Fibroblast of lung (primary cell): ENCODE data around the gene FUOM. TPM values are rescaled to one million over a fixed set of nuclear protein-coding genes. Genes with fewer than 3 reads are reported as not detected.
"Not testable (repeated sequence)": the region's sequence is repeated elsewhere in the genome, so short reads cannot be mapped to it uniquely, and the experiment has no call there.

Experiments
- DNase-seq, 2 donors: peaks; one replicate each; pipeline versions ENCODE4 v3.0.0 to v3.0.0-alpha.2; 2010; ENCODE audit warnings: low read depth in 2 of 2
- H2AFZ ChIP-seq: 2 replicates; pipeline ENCODE4 v1.5.1; 2012; ENCODE audit warnings: low read length, control low read depth, inconsistent platforms
- H3K27ac ChIP-seq: 2 replicates; pipeline ENCODE4 v1.5.1; 2011; ENCODE audit warnings: low read length, control low read depth; ENCODE audit not compliant: insufficient read depth
- H3K27me3 ChIP-seq: 2 replicates; pipeline ENCODE4 v1.5.1; 2011; ENCODE audit warnings: mild to moderate bottlenecking, low read length; ENCODE audit not compliant: control insufficient read depth, insufficient read depth
- H3K36me3 ChIP-seq: 2 replicates; pipeline ENCODE4 v1.5.1; 2011; ENCODE audit warnings: low read length; ENCODE audit not compliant: control insufficient read depth, insufficient read depth
- H3K4me1 ChIP-seq: 2 replicates; pipeline ENCODE4 v1.5.1; 2011; ENCODE audit warnings: low read length; ENCODE audit not compliant: control insufficient read depth, insufficient read depth; ENCODE audit errors: extremely low read depth
- H3K4me2 ChIP-seq: 2 replicates; pipeline ENCODE4 v1.5.1; 2011; ENCODE audit warnings: low read length, control low read depth; ENCODE audit not compliant: insufficient read depth; ENCODE audit errors: extremely low read depth
- H3K4me3 ChIP-seq, 4 experiments: fragments of 200-600 bp in 1 of 4; sonication (generic) in 1 of 4; replicated peaks in 1 of 4; 2 replicates each; pipeline ENCODE4 v1.5.1; 2011 to 2016; ENCODE audit warnings: low read length in 4 of 4, low read depth in 3 of 4, mild to moderate bottlenecking in 3 of 4, control low read depth in 2 of 4, inconsistent platforms in 1 of 4, mixed read lengths in 1 of 4; ENCODE audit not compliant: insufficient read depth in 1 of 4; ENCODE audit errors: control extremely low read depth in 1 of 4
- H3K79me2 ChIP-seq: 2 replicates; pipeline ENCODE4 v1.5.1; 2012; ENCODE audit warnings: mild to moderate bottlenecking, low read length, inconsistent platforms; ENCODE audit not compliant: control insufficient read depth, insufficient read depth
- H3K9ac ChIP-seq: 2 replicates; pipeline ENCODE4 v1.5.1; 2011; ENCODE audit warnings: mild to moderate bottlenecking, low read length, control low read depth; ENCODE audit not compliant: insufficient read depth
- H3K9me3 ChIP-seq: 2 replicates; pipeline ENCODE4 v1.5.1; 2012; ENCODE audit warnings: low read depth, low read length; ENCODE audit not compliant: control insufficient read depth, insufficient read depth
- H4K20me1 ChIP-seq: 2 replicates; pipeline ENCODE4 v1.5.1; 2011; ENCODE audit warnings: low read length; ENCODE audit not compliant: control insufficient read depth, insufficient read depth; ENCODE audit errors: extremely low read depth
- EZH2 ChIP-seq: IDR thresholded peaks from 2 replicates; pipeline ENCODE4 v1.5.1; 2012; ENCODE audit warnings: low read length, control low read depth, mild to moderate bottlenecking; ENCODE audit errors: missing control alignments
- polyA plus RNA-seq, 2 donors: library from polyadenylated mRNA; depleted of rRNA in 1 of 2; stranded (reverse) in 1 of 2; unstranded in 1 of 2; fragments of >200 nt; gene quantifications; 2 replicates each; pipeline ENCODE4 v1.2.1, GENCODE V29; 2011 to 2012; ENCODE audit warnings: missing spikeins in 1 of 2
- total RNA-seq: library from RNA; depleted of rRNA; stranded (reverse); fragments of >200 nt; gene quantifications from 2 replicates; pipeline ENCODE4 v1.2.1, GENCODE V29; 2014
- TF ChIP-seq, protein P1 (sequence below), 2 donors: IDR thresholded peaks in 1 of 2; conservative IDR thresholded peaks in 1 of 2; 1 replicate in 1 of 2; 2 replicates in 1 of 2; pipeline ENCODE4 v1.5.1; 2011 to 2012; ENCODE audit warnings: low read length in 2 of 2, control low read depth in 1 of 2, inconsistent platforms in 1 of 2, low read depth in 1 of 2, mild to moderate bottlenecking in 1 of 2

FUOM gene
- total and polyA plus RNA-seq, 2 donors (not counting 1 experiment from before 2014, with no cell fraction given), result 14.2 to 15.0 TPM

DNA sequence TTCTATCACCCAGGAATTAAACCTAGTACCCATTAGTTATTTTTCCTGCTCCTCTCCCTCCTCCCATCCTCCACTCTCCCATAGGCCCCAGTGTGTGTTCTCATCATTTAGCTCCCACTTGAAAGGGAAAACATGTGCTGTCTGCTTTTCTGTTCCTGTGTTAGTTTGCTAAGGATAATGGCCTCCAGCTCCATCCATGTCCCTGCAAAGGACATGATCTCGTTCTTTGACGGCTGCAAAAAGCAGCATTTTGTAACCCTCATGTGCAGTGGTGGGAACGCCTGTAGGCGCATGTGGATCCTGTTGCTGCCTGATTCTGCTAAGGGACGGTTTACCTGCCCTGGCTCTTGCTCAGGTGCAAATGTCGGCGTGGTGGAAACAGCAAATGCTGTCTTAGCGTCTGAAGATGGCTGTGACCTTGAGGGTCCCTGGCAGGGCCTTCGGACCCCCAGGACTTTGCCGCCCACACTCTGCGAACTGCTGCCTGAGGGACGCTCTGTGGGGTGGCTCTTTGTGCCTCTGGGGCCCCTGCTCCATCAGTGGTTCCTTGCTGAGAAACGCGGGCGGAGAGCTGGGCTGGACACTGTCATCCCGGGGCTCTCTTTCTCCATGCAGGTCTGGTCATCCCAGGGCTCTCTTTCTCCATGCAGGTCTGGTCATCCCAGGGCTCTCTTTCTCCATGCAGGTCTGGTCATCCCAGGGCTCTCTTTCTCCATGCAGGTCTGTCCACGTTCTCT, 30.6 kb upstream of the FUOM start:
- no peaks in the 10 kb centered on the region for H3K4me1 ChIP-seq
- H2AFZ ChIP-seq, result no peak overlapping the region
- no peak overlapping the region for H3K4me3 ChIP-seq
- no peak overlapping the region for H3K4me2 ChIP-seq
- no peaks in the 10 kb centered on the region for H3K27me3 ChIP-seq
- TF ChIP-seq, protein P1, sequence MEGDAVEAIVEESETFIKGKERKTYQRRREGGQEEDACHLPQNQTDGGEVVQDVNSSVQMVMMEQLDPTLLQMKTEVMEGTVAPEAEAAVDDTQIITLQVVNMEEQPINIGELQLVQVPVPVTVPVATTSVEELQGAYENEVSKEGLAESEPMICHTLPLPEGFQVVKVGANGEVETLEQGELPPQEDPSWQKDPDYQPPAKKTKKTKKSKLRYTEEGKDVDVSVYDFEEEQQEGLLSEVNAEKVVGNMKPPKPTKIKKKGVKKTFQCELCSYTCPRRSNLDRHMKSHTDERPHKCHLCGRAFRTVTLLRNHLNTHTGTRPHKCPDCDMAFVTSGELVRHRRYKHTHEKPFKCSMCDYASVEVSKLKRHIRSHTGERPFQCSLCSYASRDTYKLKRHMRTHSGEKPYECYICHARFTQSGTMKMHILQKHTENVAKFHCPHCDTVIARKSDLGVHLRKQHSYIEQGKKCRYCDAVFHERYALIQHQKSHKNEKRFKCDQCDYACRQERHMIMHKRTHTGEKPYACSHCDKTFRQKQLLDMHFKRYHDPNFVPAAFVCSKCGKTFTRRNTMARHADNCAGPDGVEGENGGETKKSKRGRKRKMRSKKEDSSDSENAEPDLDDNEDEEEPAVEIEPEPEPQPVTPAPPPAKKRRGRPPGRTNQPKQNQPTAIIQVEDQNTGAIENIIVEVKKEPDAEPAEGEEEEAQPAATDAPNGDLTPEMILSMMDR (conservative IDR thresholded peaks at IDR 0.05 in 1 of 2, IDR thresholded peaks at IDR 0.05 in 1 of 2; ENCODE audit: low read depth in 1 of 2, low read length in 2 of 2), result no peak
- TF ChIP-seq EZH2, result no peak
- H3K36me3 ChIP-seq, result no peaks in the 10 kb centered on the region
- no peak for DNase-seq
- H3K27ac ChIP-seq, result no peak overlapping the region
- no peaks in the 10 kb centered on the region for H3K9me3 ChIP-seq
- H3K79me2 ChIP-seq, result no peaks in the 10 kb centered on the region
- H3K9ac ChIP-seq, result no peak overlapping the region
- no peaks in the 10 kb centered on the region for H4K20me1 ChIP-seq

DNA sequence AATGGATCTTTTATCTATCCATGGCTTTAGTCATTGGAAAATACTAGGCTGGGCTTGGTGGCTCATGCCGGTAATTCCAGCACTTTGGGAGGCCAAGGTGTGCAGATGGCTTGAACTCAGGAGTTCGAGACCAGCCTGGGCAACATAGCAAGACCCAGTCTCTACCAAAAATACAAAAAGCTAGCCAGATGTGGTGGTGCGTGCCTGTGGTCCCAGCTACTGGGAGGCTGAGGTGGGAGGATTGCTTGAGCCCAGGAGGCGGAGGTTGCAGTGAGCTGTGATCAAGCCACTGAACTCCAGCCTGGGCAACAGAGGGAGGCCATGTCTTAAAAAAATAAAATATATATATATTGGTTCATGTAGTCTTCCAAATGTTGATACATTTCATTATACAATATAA, 29.1 kb upstream of the FUOM start:
- not testable (repeated sequence) for H3K4me3 ChIP-seq, H4K20me1 ChIP-seq, H3K9ac ChIP-seq, H3K4me2 ChIP-seq, H3K27ac ChIP-seq, H3K27me3 ChIP-seq, DNase-seq, H3K9me3 ChIP-seq, H3K36me3 ChIP-seq, H2AFZ ChIP-seq, H3K79me2 ChIP-seq, H3K4me1 ChIP-seq

DNA sequence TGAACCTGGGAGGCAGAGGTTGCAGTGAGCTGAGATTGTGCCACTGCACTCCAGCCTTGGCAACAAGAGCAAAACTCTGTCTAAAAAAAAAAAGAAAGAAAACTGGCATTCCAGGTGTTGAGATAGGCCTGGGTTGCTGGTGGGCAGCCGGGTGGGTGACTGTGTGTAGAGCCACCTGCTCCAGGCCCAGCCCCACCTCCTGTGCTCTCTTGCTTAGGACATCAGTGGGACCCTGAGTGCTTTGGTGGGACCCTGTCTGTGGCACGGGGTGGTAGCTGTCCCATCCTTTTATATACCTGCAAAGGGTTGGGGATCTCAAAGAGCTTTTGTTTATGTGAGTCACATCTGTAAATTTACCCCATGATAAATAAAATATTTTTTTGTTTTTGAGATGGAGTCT, 27.4 kb upstream of the FUOM start:
- Histone ChIP-seq H3K27ac (no peak overlapping the region), H3K79me2 (no peaks in the 10 kb centered on the region), H3K4me1 (no peaks in the 10 kb centered on the region), H4K20me1 (no peaks in the 10 kb centered on the region), H3K4me2 (no peak overlapping the region), H3K9me3 (no peaks in the 10 kb centered on the region), H2AFZ (no peak overlapping the region), H3K9ac (no peak overlapping the region), H3K4me3 (no peak overlapping the region), H3K36me3 (no peaks in the 10 kb centered on the region), H3K27me3 (no peaks in the 10 kb centered on the region)
- no peak for DNase-seq
- TF ChIP-seq, protein P1 (conservative IDR thresholded peaks at IDR 0.05 in 1 of 2, IDR thresholded peaks at IDR 0.05 in 1 of 2; ENCODE audit: low read depth in 1 of 2, low read length in 2 of 2), result no peak
- TF ChIP-seq EZH2, result no peak
